Right lobe of liver (tissue), 6 donors: Measurements from ENCODE around the gene TEX264. TPM values are rescaled to one million over a fixed set of nuclear protein-coding genes. Genes with fewer than 3 reads are reported as not detected.

Experiments
- ATAC-seq, 4 donors: fragments of 200-7000 bp; cut with Tn5 transposase; one replicate each; pipeline ENCODE4 v1.9.1; 2020; ENCODE audit warnings: mild to moderate bottlenecking in 4 of 4, moderate library complexity in 4 of 4
- DNase-seq, 3 donors: peaks; one replicate each; pipeline ENCODE4 v3.0.0-alpha.2; 2020
- H3K27ac ChIP-seq, 3 donors: fragments of 200-600 bp; one replicate each; pipeline ENCODE4 v1.8.0; 2022
- H3K27me3 ChIP-seq, 2 donors: fragments of 200-600 bp; one replicate each; pipeline ENCODE4 v1.8.0; 2022
- H3K36me3 ChIP-seq, 4 donors: fragments of 200-600 bp; sonication (generic) in 1 of 4; one replicate each; pipeline versions ENCODE4 v1.5.1 to v1.8.0; 2017 to 2022; ENCODE audit warnings: control low read depth in 1 of 4
- H3K4me1 ChIP-seq, 4 donors: fragments of 200-600 bp; sonication (generic) in 1 of 4; one replicate each; pipeline versions ENCODE4 v1.5.1 to v1.8.0; 2017 to 2022; ENCODE audit warnings: control low read depth in 1 of 4
- H3K4me3 ChIP-seq, 3 donors: fragments of 200-600 bp; one replicate each; pipeline ENCODE4 v1.8.0; 2022
- H3K9me3 ChIP-seq, 4 donors: fragments of 200-600 bp; sonication (generic) in 1 of 4; one replicate each; pipeline versions ENCODE4 v1.5.1 to v1.8.0; 2017 to 2022; ENCODE audit warnings: control low read depth in 1 of 4
- CTCF ChIP-seq, 4 donors: fragments of 200-600 bp in 3 of 4; fragments of 450-650 bp in 1 of 4; IDR thresholded peaks; one replicate each; pipeline versions ENCODE4 v1.5.1 to v1.8.0; 2016 to 2022; ENCODE audit warnings: antibody characterized with exemption in 4 of 4, mild to moderate bottlenecking in 2 of 4
- POLR2A ChIP-seq: fragments of 450-650 bp; IDR thresholded peaks from one replicate; pipeline ENCODE4 v1.6.1; 2017; ENCODE audit warnings: antibody characterized with exemption, mild to moderate bottlenecking
- WGBS: methylation state at CpG from one replicate; pipeline ENCODE4 v1.1.6; 2018; ENCODE audit warnings: low coverage, low lambda C conversion rate; ENCODE audit not compliant: insufficient coverage; ENCODE audit errors: missing lambda C conversion rate; 5-methylcytosine and 5-hydroxymethylcytosine counted together
- intact Hi-C, 2 donors: fragments of 100-400 bp; cut with DNase I; formaldehyde crosslinking; loops; one replicate each; pipeline versions ENCODE4 v1.11.2 to v1.14.1; 2022
- total RNA-seq, 6 experiments: library from RNA; depleted of rRNA in 2 of 6; stranded (reverse); fragments of >200 nt in 2 of 6; fragmentation: NEBNext Ultra II Directional in 3 of 6; extraction: Animal tissue kit (Norgen Biotek cat#: 25700) in 3 of 6; gene quantifications; one replicate each; pipeline versions ENCODE4 v1.1.0 to v1.2.4, GENCODE V29; 2016 to 2023
- donor health status: DM: no; HTN: yes; CAD: no.
- donor health status: DM: no; HTN: no; CAD: no.
- donor health status: DM: no; HTN: no; CAD: no.
- donor health status: DM: no; HTN: yes; CAD: no.
- donor health status: DM: no; HTN: yes; CAD: no.

TEX264 gene
- total RNA-seq, 6 experiments from 2014 or later, result 26.5 to 67.0 (median 40.8) TPM

- Histone ChIP-seq H3K9me3 (no peaks in the 10 kb centered on the region), H3K4me3 (no peak overlapping the region), H3K36me3 (peaks cover 0 to 18% (median 5%) of the 10 kb centered on the region in 4 donors), H3K4me1 (peaks cover 0 to 3% (median 0%) of the 10 kb centered on the region in 4 donors), H3K27ac (no peak overlapping the region), H3K27me3 (no peaks in the 10 kb centered on the region)
- WGBS, result 40% methylated on average over 1 of the region's 4 CpGs
- ATAC-seq, result no peak
- intact Hi-C loops, result no loop called here
- DNase-seq, result peak in 2 of 3 donors; percentile 3 to 47
- TF ChIP-seq CTCF (IDR thresholded peaks at IDR 0.05) (no peak), POLR2A (no peak)
These were observed 33.5 kb downstream of the TEX264 start for GRCh38 chr3:51704511-51704950.

DNA sequence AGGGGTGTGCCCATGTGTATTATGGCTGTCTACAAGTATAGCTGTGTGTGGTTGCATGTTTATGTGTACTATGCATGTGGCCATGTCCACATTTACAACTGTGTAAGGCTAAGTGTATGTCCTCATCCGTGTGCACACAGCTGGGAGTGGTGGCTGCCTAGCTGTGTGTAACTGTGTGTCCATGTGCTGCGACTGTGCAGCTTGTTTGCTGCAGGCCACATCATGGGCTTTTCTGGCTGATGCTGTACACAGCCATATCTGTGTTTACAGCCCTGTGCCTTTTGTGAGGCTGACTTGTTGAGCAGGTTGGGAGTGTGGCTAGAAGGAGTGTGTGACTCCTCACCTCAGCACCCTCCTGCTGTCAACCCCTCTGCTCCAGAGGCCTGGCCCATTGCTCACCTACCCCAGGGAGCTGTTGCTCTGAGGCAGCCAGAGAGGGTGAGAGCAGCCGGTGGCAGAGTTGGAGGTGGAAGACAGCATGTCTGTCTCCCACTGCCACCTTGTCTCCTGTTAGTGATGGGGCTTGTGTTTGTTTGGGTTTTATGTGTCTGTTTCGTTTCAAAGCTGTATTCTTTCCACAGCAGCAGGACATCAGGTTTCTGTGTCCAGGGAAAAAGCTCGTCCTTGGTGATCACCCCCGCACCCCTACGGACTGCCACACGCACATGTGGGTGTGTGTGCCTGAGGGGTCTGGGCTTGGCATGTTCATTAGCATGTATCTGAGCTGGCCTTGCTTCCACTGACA is 34.4 kb downstream of the TEX264 start:
- no peak for TF ChIP-seq POLR2A
- no peak for TF ChIP-seq CTCF (IDR thresholded peaks at IDR 0.05)
- intact Hi-C loops, result no loop called here
- Histone ChIP-seq H3K9me3 (no peaks in the 10 kb centered on the region), H3K4me1 (peaks cover 0 to 3% (median 0%) of the 10 kb centered on the region in 4 donors), H3K4me3 (no peak overlapping the region), H3K27me3 (no peaks in the 10 kb centered on the region), H3K27ac (no peak overlapping the region), H3K36me3 (peaks cover 0 to 8% (median under 1%) of the 10 kb centered on the region in 4 donors)
- WGBS, result 89% methylated on average over 2 of the region's 8 CpGs
- DNase-seq (peak in 2 of 3 donors; percentile 3 to 17), ATAC-seq (no peak)

- no CpG with 5 or more reads among the region's 3 CpGs for WGBS
- Histone ChIP-seq H3K4me3 (no peak overlapping the region), H3K27ac (no peak overlapping the region), H3K9me3 (no peaks in the 10 kb centered on the region), H3K27me3 (no peaks in the 10 kb centered on the region), H3K36me3 (peaks cover 0 to 8% (median 0%) of the 10 kb centered on the region in 4 donors), H3K4me1 (peaks cover 0 to 3% (median 0%) of the 10 kb centered on the region in 4 donors)
- ATAC-seq (no peak), DNase-seq (peak; percentile 3 to 15 (median 11))
- intact Hi-C loops, result no loop called here
- TF ChIP-seq CTCF (IDR thresholded peaks at IDR 0.05) (no peak), POLR2A (no peak)
These were observed 35.0 kb downstream of the TEX264 start for GRCh38 chr3:51706021-51706485.

DNA sequence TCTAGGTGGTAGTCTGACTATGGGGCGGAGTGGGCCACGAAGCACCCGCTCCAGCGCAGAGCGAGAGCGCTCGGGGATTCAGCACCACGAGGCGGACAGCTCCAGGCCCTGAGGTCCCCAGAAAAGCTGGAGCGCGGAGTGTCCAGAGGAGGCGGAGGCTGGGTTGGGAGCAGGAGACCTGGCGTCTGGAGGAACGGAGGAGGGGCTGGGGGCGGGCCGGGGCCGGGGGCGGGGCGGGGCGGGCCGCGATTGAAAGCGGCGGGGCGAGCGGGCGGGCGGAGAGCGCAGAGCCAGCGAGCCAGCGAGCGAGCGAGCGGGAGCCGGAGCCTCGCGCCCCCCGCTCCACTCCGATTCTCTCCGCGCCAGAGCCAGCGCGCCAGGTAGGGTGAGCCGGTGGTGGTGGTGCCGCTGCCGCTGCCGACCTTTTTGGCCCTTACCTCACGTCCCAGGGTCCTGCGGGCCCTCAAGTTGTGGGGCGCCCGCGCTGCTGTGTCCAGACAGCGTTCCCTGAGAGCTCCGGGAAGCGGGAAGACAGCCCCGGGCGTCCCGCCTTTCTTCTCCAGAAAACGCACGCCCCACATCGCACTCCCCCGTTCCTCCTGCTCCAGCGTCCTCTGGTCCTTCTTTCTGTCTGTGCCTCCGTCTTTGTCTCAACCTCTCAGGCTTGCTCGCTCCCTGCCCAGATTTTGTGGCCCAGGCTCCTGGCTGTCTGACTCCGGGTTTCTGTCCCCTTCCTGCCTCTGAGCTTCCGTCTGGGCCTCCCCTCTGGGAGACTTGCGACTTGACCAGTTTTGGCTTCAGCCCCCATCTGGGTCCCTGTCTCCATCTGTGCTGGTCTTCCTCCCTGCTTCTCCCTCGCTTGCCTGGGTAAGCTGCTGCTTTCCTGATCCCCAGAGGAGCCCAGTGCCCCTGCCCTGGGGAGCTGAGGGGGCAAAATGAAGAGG is 36.0 kb downstream of the TEX264 start, which contains the start of gene GRM2:
GRM2 (plus strand) TSS at position 281 of the 944 bp plus-strand sequence. CDS start 1,916 bp downstream, outside the sequence.
- Histone ChIP-seq H3K4me1 (peaks cover 0 to 3% (median 0%) of the 10 kb centered on the region in 4 donors), H3K27me3 (no peaks in the 10 kb centered on the region), H3K9me3 (no peaks in the 10 kb centered on the region), H3K27ac (no peak within 1 kb of the TSS), H3K36me3 (peaks cover 0 to 5% (median 0%) of the 10 kb centered on the region in 4 donors), H3K4me3 (peak within 1 kb of the TSS in 1 of 3 donors; percentile 14)
- intact Hi-C loops, result no loop called here
- TF ChIP-seq CTCF (IDR thresholded peaks at IDR 0.05) (no peak), POLR2A (no peak)
- peak; percentile 67 to 92 (median 79) for ATAC-seq
- 24% methylated on average over 20 of the region's 69 CpGs for WGBS
- DNase-seq, result peak; percentile 48 to 76 (median 76)
